NCI-H526 (cell line): ENCODE measurements around the gene C1orf105.

Experiments used
- DNase-seq, 2 experiments: peaks; one replicate each; lab custom pipeline; 2025; lab: John Stamatoyannopoulos, UW

The C1orf105 gene

GRCh38 chr1:172457479-172458130, 37.1 kb downstream of the C1orf105 start:
- no peak for DNase-seq

DNA sequence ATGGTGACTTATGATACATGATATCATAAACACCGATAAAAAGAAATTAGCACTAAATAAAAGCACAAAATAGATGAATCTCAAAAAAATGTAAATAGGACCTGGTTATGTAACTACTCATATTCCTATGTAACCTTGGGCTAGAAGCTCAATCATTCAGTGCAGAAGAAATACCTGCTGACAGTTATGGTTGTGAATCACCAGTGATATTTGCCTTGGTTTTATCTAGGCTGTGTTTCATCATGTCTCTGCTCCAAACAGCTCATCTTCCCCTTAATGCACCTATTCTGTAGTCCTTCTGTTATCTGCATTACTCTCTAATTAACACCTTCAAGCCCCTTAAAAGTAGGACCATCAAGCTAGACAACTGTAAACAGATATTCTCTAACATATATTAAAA, 39.7 kb downstream of the C1orf105 start:
- DNase-seq = no peak

- DNase-seq = no peak
These were observed 40.4 kb downstream of the C1orf105 start for GRCh38 chr1:172460887-172461315.

GRCh38 chr1:172465617-172466016, 45.1 kb downstream of the C1orf105 start:
- no peak for DNase-seq

GRCh38 chr1:172466795-172467407, 46.4 kb downstream of the C1orf105 start:
- DNase-seq = no peak

- no peak for DNase-seq
These were observed 47.0 kb downstream of the C1orf105 start for GRCh38 chr1:172467446-172467845.

GRCh38 chr1:172468296-172468695, 47.8 kb downstream of the C1orf105 start:
- DNase-seq = no peak

DNA sequence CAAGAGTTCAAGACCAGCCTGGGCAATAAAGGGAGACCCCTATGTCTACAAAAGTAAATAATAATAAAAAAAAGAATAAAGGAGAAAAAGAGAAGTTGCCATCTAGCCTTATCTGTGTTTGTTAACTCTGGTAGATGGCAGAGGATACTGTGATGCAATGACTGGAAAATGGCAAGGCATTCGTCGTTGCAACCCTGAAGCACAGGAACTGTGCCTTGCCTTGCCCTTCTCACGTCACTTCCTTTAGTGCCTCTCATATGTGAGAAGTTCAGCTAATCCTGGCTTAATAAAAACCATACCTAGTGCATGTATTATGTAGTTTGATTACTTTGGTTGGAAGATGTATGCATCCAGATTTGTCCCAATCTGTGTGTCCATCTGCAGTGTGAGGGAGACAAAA, 49.2 kb downstream of the C1orf105 start:
- no peak for DNase-seq

GRCh38 chr1:172470149-172470548, 49.7 kb downstream of the C1orf105 start:
- no peak for DNase-seq

DNA sequence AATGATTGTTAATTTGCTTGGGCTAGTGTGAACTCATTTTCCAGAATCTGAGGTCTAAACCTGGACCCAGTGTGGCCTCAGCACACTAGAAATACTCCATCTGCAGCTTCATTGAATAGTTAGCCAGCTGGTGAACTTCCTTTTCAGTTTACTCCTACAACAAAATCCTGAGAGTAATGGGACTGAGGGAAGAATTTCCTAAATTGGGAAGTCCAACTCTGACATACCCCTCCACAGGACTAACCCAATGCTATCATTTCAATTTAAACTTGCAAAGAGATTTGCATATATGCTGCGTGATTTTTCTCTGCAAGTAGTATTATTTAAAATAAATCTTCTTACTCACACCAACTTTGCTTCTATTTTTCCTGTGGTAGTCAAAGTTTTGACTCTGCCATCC, 51.2 kb downstream of the C1orf105 start:
- no peak for DNase-seq

DNA sequence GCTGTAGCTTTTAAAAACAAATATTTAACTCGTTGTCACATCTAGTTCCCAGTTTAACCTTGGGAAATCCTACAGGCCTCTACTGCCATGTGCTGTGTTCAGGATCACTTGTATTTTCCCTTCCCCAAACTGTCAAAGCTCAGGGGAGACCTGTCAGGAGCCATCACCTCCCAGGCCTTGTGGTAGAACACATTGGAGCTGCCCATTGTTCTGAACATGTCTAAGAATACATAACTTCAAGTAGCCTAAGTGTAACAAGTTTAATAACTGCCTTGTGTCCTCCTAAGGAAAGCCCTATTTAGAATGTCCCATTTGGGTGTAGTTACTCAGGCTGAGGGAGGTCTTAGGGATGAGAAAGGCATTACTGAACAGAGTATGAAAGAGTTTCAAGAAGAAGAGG, 52.0 kb downstream of the C1orf105 start:
- DNase-seq = no peak

- DNase-seq = no peak
These were observed 52.8 kb downstream of the C1orf105 start for GRCh38 chr1:172473302-172473701.

DNA sequence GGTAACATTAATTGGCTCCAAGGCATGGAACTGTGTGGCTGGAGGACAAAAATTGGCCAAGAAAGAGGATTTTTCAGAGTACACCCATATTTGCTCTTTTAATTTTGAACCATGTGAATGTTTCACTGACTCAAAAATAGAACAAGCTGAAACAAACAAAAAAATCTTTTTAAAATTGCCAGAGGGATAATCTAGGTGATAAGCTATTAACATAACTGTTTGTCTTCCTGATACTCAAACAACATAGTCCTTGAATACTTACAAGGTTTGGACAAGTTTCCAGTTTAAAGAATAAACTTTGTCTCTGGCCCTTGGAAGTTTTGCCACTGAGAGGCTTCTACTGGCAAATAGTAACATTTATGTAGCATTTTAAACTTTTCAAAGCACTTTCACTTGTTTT, 53.4 kb downstream of the C1orf105 start:
- DNase-seq = no peak

DNA sequence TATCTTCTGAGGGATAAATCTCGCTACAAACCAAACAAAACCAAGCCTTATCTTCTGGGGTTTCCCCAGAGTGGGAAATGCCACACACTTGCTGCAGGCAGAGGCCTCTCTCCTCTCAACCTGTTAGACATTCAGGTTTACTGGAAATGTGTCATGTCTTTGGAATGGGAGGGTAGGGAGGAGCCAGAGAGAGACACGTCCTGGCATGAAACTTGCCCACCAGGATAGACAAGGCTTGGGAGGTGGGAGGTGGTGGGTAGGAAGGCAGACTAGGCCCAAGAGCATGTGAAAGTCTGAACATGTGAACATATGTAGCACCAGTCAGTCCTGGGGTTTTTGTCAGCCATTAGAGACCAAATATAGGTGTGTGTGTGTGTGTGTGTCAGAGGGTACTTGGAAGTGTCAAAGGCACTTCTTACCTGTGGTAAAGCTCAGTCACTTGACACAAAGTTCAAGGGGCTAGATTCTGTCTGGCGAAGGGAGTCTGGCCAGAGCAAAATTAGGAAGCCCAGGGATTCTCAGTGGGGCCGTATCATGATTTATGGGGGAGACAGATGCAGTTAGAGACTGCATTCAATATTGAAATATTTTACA, 55.8 kb downstream of the C1orf105 start:
- DNase-seq = no peak

- DNase-seq = no peak
These were observed 56.7 kb downstream of the C1orf105 start for GRCh38 chr1:172477216-172477615.

DNA sequence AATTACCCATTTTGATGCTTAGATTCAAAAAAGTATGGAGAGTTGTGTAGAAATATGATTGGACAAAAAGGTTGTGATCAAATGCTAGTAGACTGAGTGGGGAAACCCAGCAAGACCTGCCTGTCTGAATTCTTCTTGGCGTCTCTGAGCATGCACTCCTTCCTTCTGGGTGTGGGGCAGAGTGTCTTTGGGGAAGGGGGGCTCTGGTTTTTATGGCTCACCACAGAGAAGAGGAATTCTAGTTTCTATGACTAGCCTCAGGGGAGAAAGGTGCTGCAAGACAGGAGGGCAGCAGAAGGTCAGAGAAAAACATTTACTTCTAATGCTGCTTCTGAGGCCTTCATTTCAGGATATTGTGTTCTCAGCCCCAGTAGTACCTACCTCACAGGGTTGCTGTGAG, 57.3 kb downstream of the C1orf105 start:
- DNase-seq = no peak

- no peak for DNase-seq
These were observed 58.0 kb downstream of the C1orf105 start for GRCh38 chr1:172478485-172478884.

- no peak for DNase-seq
These were observed 59.9 kb downstream of the C1orf105 start for GRCh38 chr1:172480431-172480830.

DNA sequence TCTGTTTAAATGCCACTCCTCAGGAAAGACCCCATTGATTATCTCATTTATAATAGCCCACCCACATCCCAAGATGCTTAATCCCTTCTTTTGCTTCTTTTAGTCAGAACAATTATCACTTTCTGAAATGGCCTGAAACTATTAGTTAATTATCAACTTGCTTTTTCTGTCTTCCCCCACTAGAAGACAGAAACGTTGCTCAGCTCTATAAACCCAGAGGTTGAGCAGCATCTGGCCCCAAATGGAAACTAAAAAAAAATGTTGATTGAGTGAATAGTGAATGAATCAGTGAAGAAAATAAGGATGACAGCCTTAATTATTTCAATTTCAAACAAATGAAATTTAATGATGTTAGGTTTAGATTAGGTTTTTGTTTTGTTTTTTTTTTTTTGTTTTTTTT, 61.6 kb downstream of the C1orf105 start:
- DNase-seq = no peak

DNA sequence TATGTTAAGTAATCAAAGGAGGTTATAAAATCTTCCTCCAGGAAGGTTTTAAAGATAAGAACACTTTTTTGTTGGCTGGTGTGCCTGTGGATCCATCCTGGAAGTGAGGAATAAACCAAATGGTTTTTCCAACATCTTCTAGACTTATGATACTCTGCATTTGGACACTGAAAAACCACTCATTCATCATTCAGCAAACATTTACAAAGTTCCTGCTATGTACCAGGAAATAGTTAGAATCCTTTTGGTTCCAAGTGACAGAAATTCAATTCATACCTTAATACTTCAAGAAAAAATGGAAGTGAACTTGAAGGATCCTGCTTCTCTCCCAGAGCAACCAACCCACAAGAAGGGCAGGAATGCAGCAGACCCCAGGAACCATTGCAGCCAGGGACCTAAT, 63.0 kb downstream of the C1orf105 start:
- no peak for DNase-seq

DNA sequence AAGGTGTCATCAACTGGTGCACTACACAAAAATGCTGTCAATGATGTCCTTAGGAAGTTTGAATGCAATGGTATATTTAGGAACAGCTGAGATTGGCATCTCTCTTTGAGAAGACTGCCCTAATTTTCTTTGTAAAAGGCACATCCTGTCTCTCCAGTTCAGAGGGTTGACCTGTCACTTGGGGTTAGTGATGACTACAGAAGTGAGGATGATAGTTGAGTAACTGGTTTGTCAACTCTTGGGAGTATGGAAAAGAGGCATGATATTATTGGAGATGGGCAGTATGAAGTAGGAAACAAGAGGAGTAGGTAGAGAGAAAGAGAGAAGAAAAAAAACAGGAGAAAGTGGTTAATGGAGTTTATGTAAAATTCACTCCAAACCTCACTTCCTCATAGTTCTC, 63.8 kb downstream of the C1orf105 start:
- DNase-seq = peak; percentile 32 to 63

DNA sequence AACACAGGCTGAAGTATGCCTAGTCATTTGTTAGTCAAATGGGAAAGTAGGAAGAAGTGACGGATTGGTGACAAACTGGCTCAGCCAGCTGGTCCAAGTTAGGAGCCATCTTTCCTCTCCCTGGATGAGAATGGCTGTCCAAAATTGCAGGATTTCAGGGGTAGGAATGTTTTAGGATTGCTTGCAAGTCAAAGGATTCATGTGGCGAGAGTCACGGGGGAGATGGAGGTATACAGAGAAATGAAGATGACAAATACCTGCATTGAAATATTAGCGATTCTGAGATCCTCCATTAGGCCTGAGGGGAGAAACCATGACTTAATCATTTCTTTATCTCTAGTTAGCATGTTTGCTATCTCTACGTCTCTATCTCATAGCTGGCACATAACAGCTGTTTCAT, 65.1 kb downstream of the C1orf105 start:
- DNase-seq = peak; percentile 47 to 69

DNA sequence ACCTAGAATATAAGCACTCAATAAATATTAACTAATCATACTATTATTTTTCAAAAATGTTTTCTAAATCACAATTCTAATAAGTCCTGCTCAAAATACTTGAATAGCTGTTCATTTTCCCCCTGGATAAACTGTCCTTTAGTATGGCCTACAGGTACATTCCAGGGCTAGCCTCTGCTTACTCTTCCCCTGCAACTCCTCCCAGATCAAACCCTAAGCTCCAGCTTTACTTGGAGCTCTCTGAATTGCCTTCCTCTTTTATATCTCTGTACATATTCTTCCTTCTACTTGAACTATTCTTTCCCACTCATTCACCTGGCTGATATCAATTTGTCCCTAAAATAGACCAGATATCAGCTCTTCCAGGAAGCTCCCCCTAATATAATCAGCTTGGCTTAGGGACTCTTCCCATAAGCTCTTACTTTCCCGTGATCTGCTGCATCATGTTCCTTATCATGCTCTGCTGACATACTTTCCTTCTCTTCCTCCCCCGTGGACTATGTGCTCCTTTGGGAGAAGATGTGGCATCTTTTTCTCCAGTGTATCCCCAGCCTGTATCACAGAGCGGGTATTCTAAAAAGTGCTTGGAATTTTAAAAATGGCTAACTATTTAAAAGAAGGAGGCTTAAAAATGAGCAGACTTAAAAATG, 66.4 kb downstream of the C1orf105 start:
- no peak for DNase-seq
